GM21786 (cell line): ENCODE measurements around the gene TYW3.

Experiments
- ATAC-seq: cut with Tn5 transposase; IDR thresholded peaks from one replicate; pipeline ENCODE4 v1.9.1; 2021; ENCODE audit not compliant: unreplicated experiment

The TYW3 gene

DNA sequence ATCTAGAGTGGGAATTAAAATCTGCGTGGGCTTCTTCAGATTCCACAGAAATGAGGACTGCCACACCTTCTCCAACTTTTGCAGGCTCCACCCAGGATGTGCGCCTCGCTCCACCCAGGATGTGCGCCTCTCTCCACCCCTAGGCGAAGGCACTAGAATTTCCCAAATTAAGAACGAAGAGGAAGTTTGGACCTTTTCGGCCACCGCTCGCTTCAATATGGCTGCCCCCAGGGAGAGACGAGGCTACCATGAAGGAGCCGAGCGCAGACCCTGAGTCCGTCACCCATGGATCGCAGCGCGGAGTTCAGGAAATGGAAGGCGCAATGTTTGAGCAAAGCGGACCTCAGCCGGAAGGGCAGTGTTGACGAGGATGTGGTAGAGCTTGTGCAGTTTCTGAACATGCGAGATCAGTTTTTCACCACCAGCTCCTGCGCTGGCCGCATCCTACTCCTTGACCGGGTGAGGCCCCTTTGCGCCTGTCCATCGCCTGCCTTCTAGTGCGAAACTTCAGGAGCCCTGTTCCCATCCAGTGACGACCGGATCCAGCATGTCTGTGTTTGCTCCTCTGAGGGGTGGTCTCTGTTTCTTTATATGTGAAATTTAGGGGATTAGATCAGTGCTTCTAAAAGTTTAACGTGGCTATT lies at the start of gene TYW3, which contains the start of gene CRYZ:
TYW3 (plus strand) TSS at position 193 of the 644 bp plus-strand sequence; CDS start at position 286, 93 bp downstream.
CRYZ (minus strand) TSS at position 91 of the 644 bp plus-strand sequence. CDS start 8,229 bp downstream, outside the sequence.
- peak; percentile 60 for ATAC-seq

GRCh38 chr1:74683656-74684055 lies 49.3 kb upstream of the TYW3 start:
- ATAC-seq = no peak

- no peak for ATAC-seq
These were observed 48.7 kb upstream of the TYW3 start for GRCh38 chr1:74684301-74684700.

GRCh38 chr1:74686928-74687327 lies 46.0 kb upstream of the TYW3 start:
- ATAC-seq = no peak

- ATAC-seq = peak; percentile 81
These were observed 43.2 kb upstream of the TYW3 start for GRCh38 chr1:74689621-74690363.

DNA sequence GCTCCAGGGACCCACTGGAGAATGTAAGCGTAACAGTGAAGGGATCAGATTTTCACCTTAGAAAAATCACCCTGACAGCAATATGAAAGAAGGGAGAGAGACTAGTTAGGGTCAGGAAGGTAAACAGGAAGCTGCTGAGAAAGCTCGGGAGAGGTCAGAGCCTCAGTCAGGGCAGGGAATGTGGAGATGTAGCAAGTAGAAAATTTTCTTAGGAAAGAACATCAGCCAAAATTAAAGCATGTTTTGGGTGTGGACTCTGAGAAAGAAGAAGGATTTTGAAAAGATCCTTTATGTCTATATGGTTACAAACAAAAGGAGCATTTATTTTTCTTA lies 42.6 kb upstream of the TYW3 start:
- no peak for ATAC-seq

DNA sequence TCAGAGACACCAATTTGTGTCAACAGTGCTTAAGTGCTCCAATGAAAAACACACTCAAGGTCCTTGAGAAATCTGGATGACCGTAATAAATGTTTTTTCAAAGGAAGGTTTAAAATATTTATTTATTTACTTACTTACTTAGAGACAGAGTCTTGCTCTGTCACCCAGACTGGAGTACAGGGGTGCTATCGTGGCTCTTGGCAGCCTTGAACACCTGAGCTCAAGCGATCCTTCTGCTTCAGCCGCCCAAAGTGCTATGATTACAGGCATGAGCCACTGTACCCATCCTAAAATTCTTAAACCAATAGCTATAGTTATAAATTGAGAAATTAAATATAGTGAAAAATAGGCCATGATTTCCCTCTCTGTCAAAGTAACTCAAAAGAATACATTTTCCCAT lies 42.0 kb upstream of the TYW3 start:
- no peak for ATAC-seq

DNA sequence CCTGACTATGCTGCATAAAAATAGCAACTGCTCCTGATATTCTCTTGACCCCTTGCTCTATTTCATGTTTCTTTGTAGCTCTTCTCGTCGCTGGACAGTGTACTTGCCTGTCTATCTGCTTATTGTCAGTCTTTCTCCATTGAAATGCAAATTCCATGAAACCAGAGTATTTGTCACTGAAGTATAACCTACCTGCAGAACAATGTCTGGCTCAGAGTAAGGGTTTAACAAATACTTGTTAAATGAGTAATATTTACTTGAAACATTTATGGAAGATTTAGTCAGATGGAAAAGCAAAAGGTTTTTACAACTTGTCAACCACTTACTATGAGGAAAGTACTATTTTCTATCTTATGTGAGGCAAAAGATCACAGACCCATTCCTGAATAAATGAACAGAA lies 39.5 kb upstream of the TYW3 start:
- ATAC-seq = no peak

DNA sequence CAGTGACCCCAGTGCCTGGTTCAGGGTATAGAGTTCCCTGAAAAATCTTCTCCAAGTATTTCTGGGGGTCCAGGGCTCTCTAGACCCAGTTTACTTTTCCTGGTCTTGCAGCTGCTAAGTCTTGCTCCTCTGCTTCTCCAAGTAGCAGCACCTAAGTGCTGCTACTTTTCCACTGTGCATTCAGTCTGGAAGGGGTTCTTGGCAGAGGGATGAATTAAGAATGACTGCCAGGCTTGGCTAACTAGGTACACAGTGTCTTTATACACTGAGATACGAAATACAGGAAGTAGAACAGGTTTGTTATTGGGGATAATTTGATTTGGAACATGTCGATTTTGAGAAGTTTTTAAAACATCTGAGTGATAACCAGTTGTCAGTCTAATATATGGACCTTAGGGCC lies 35.1 kb upstream of the TYW3 start:
- ATAC-seq = no peak

GRCh38 chr1:74699331-74699730 lies 33.6 kb upstream of the TYW3 start:
- ATAC-seq = peak; percentile 43

GRCh38 chr1:74703386-74704182 lies 29.4 kb upstream of the TYW3 start:
- no peak for ATAC-seq

DNA sequence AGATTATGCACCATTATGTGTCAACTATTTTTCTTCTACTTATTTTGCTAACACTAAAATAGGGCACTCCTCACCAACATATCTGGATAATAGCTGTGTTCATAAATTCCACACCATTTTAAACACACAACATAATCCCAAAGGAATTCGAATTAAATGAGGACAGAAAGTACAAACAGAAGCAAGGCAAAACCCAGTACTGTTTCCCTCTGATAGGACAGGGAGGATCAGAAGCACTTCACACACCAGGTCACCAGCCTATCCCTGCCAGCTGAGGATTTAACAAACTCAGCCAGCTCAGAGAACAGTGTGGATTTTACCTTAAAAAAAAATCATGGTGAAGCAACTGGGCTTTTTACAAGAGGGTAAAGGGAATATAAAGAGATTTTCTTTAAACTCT lies 20.1 kb upstream of the TYW3 start:
- no peak for ATAC-seq

DNA sequence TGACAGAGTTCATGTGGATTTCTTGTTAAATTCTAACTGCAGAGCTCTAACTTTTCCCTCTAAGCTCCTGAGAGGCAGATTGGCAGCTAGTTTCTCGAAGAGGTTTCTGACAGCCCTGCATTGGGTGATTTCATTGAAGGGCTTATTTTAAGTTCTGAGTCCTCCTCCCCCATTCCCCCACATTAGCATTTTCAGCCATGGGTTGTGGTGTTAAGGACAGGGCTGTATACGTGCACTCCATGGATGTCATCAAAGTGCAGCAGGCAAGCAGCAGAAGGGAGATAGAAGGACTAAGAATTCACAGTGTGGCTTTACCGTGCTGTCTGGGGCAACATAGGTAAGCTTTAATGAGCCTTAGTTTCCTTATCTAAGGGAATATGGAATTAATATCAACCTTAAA lies 19.1 kb upstream of the TYW3 start:
- peak; percentile 21 for ATAC-seq

- peak; percentile 80 for ATAC-seq
These were observed 18.3 kb upstream of the TYW3 start for GRCh38 chr1:74714429-74715235.

DNA sequence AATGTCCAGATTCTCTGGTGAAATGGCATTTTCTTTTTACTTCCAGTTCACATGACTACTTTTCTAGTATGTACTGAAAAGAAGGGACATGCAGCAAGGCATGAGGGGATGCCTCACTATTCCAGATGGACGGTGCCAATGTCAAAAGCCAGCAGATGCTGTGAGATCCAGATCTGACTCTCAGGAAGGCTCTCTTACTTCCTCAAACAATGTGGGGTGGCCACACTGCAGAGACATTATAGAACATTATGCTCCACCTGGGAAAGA lies 17.8 kb upstream of the TYW3 start:
- ATAC-seq = no peak

DNA sequence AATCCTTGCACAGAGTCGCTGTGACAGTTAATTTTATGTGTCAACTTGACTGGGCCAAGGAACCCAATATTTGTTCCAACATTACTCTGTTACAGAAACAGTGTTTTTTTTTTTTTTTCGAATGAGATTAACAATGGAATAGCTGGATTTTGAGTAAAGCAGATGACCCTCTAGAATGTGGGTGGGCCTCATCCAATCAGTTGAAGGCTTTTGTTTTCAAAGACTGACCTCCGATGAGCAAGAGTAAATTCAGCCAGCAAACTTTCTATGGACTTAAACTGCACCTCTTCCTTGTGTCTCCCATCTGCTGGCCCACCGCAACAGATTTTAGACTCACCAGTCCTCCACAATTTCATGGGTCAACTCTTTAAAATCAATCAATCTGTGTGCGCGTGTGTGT lies 17.1 kb upstream of the TYW3 start:
- ATAC-seq = no peak

DNA sequence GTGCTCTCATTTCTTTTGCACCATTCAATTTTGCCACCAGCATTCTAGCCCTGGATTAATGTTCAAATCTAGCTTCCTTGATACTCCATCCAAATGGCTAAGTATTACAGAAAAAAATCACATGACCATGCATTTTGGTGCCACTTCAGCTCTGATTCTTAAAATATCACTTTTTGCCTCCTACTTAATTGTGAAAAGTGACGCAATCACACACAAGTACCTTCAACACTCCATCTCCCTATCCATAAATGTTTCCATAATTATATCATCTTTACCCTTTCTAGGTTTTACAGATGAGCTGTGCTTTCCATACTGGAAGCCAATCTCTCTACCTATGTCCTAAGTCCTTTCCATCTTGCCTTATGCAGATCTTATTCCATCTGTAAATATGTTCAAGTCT lies 16.1 kb upstream of the TYW3 start:
- ATAC-seq = no peak

DNA sequence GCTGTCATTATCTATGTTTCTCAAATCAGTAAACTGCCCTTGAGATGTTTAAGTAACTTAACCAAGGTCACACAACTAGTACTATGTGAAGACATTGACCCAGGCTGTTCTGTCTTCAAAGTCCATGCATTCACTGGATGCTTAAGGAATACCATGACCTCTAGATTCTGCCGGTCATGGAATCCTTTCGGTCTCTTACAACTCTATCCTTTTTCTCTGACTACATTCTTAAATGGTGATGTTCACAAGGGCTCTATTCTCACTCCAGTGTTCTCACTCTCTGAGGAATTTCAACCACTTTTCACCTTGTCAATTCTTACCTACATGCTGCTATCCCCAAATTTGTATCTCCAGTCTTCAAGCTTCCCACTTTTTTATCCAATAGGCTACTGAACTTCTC lies 15.3 kb upstream of the TYW3 start:
- no peak for ATAC-seq

DNA sequence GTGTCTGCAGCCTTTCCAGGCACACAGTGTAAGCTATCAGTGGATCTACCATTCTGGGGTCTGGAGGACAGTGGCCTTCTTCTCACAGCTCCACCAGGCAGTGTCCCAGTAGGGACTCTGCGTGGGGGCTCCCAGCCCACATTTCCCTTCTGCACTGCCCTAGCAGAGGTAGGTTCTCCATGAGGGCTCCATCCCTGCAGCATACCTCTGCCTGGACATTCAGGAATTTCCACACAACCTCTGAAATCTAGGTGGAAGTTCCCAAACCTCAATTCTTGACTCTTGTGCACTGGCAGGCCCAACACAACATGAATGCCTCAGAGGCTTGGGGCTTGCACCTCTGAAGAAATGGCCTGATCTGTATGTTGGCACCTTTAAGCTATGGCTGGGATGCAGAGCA lies 6.9 kb upstream of the TYW3 start:
- no peak for ATAC-seq

DNA sequence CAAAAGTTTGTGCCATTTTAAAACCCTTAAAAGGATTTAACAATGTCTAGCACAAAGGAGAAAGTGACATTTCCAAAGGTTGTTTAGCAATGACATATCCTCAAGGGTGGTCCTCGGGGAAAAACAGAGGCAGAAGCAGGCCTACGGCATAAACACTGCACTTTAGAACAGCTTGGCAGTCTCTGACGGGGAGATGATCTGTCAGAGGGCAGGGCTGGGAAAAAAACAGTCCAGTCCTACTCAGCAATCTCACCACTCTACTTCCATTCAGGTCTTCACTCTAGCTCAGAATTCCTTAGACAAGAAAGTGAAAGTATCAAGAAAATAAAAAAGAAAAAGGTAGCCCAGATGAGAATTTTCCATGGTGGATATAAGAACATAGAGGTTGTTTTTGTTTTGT lies 4.2 kb upstream of the TYW3 start:
- no peak for ATAC-seq

GRCh38 chr1:74729741-74730478 lies 3.0 kb upstream of the TYW3 start:
- ATAC-seq = no peak
